AG04449 (cell line): ENCODE data around the gene GALNT18.

Experiments
- CTCF ChIA-PET: fragments of 350-600 bp; formaldehyde crosslinking; extraction: SDS; loops from one replicate; lab custom pipeline; 2021; ENCODE audit warnings: antibody characterized with exemption; lab: Yijun Ruan, JAX
- POLR2A ChIA-PET: fragments of 400-600, 350-600 bp; formaldehyde crosslinking; extraction: SDS; loops from one replicate; lab custom pipeline; 2020; ENCODE audit warnings: antibody characterized with exemption, inconsistent platforms; lab: Yijun Ruan, JAX
- DNase-seq: peaks from one replicate; pipeline ENCODE4 v3.0.0-alpha.2; 2010; ENCODE audit warnings: low read depth, low spot score
- H3K4me3 ChIP-seq: 2 replicates; pipeline ENCODE4 v1.5.1; 2011; ENCODE audit warnings: low read depth, mild to moderate bottlenecking, control low read depth, low read length
- CTCF ChIP-seq: IDR thresholded peaks from one replicate; pipeline ENCODE4 v1.5.1; 2011; ENCODE audit warnings: mild to moderate bottlenecking, moderate library complexity, low read length, control low read depth, inconsistent platforms; ENCODE audit not compliant: insufficient read depth; ENCODE audit errors: missing control alignments

Gene GALNT18

DNA sequence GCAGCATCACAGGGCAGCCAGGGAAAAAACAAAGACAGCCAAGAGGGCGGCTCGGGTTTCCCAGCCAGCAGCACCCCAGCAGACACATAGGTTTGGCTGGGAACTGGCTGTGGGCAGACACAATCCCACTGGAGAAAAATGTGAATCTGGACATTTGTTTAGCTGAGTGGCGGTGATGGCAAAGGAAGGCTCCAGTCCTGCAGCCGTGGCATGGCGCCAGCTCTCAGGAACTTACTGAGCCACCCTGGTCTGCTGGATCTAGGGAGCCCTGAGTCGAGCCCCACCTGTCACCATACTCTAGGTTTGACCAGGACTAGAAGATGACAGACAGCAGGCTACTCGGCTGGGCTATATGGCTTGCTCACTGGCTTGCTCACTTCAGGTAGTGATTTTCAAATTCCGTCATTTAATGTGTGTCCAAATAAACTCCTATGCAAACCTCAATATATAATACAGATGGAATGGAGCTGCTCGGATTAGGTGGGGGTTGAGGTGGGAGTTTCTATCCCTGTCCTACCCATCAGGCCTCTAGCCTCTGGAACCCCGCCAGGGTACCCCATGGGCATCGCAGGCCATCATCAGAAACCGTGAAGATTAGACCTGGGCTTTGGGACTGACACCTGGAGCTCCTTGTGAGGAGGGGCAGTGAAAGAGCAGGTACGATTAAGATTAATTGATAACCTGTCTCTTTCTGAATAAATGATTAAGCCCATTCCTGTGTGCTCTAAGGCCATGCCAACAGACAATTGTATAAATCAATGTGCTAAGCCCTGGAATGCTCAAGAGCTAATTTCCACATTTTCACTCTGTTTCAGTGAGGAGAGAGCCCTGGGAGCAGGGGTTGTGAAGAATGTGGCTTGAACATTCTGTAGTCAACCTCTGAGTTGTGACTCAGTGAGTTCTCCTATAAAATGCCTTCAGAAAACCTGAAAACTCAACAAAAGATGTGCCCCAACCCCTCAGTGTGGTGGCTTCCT lies 42.5 kb downstream of the GALNT18 start:
- H3K4me3 ChIP-seq = no peak overlapping the region
- ChIA-PET CTCF (interaction anchor here (1.3 kb wide), 1 partner anchor 11 kb away, joined by 3 read pairs; no protein-coding TSS in a partner anchor), POLR2A (no interaction called here)
- TF ChIP-seq CTCF = no peak
- DNase-seq = no peak

GRCh38 chr11:11577932-11578911 lies 43.6 kb downstream of the GALNT18 start:
- ChIA-PET POLR2A (no interaction called here), CTCF (interaction anchor here (1.0 to 1.3 kb wide), 2 partner anchors 10 to 550 kb away, joined by 3 read pairs; no protein-coding TSS in a partner anchor)
- no peak overlapping the region for H3K4me3 ChIP-seq
- no peak for TF ChIP-seq CTCF
- no peak for DNase-seq

DNA sequence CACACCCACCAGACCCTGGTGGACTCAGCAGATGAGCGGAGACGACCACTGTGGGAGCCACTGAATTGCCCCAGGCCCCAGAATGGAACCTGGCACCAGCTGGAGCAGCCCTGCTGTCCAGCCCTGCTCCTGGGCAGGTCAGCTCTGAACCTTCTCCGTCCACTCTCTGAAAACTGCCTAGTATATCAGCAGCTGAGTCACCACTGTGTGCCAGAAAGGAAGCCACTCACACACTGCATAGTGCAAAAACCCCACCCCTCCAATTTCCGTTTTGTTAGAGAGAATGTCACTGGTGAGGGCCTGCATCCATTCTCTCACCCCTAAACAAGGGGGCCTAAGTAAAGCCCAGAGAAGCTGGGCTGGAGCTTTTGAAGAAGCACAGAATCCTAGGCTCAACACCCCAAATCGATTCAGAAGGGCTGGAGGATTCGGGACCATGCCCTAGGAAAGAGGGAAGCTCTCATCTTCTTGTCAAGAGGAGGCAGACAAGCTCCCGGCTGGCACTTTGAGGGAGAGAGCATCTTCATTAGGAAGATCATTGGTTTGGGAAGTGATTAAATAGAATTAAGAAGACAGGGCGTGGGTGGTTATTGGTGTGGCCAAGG lies 44.5 kb downstream of the GALNT18 start:
- ChIA-PET POLR2A (interaction anchor here (0.6 kb wide), 1 partner anchor 25 kb away, joined by 3 read pairs; no protein-coding TSS in a partner anchor), CTCF (interaction anchor here (0.9 to 1.0 kb wide), 3 partner anchors 15 to 549 kb away, joined by 3 read pairs; no protein-coding TSS in a partner anchor)
- TF ChIP-seq CTCF = no peak
- H3K4me3 ChIP-seq = no peak overlapping the region
- no peak for DNase-seq

GRCh38 chr11:11574373-11575287 lies 47.2 kb downstream of the GALNT18 start:
- CTCF ChIA-PET = no interaction called here
- no peak overlapping the region for H3K4me3 ChIP-seq
- no peak for DNase-seq
- TF ChIP-seq CTCF = no peak
- POLR2A ChIA-PET = no interaction called here

DNA sequence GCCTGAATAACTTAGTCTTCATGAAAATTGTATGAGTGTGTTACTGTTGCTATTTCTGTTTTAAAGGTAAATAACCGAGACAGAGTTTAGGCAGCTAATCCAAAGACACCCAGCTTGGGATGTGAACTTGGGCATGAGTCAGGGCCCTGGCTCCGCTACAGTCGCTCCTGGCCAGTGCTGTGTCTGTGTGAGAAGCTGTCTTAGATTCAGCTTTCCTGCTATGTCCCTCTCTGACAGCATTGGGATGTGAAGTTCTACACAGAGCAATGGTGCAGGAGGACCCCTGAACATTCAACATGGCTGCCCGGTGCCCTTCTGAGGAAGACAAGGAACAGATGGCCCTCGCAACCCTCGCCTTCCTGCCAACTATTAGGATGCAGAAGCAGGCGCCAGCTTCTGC lies 49.4 kb downstream of the GALNT18 start:
- no peak overlapping the region for H3K4me3 ChIP-seq
- DNase-seq = no peak
- ChIA-PET CTCF (interaction anchor here (1.5 kb wide), 1 partner anchor 10 kb away, joined by 8 read pairs; no protein-coding TSS in a partner anchor), POLR2A (no interaction called here)
- no peak for TF ChIP-seq CTCF
